Measurements from ENCODE around the gene CADM2. TPM values are rescaled to one million over a fixed set of nuclear protein-coding genes. Genes with fewer than 3 reads are reported as not detected.

The CADM2 gene
- total RNA-seq, 1 experiment from 2014 or later: 10.9 TPM

DNA sequence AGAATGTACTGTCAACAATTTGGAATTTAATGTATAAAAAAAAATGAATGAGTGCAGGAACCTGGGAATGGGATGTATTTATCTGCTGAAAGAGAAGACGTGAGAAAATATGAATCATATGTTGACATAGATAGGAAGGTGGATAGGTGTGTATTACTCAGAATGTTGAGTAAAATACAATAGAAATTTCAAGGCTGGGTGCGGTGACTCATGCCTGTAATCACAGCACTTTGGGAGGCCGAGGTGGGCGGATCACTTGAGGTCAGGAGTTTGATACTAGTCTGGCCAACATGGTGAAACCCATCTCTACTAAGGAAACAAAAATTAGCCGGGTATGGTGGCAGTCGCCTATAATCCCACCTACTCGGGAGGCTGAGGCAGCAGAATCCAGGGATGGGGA lies 202.8 kb downstream of the CADM2 start:
- Histone ChIP-seq H3K9me3 (ENCODE audit: control insufficient read depth, low read depth, low read length) (no peaks in the 10 kb centered on the region), H4K5ac (ENCODE audit: insufficient read length, low read depth, low read length) (no peak overlapping the region), H3K27ac (ENCODE audit: insufficient read length, low read depth, low read length) (no peak overlapping the region), H2AK5ac (ENCODE audit: insufficient read length, low read length) (no peak overlapping the region), H3K79me1 (ENCODE audit: insufficient read depth, low read depth, low read length, poor library complexity, severe bottlenecking) (no peaks in the 10 kb centered on the region), H3K4me2 (ENCODE audit: insufficient read depth, insufficient read length, low read length) (no peak overlapping the region), H2BK15ac (ENCODE audit: low read depth, low read length) (no peak overlapping the region), H3K9ac (ENCODE audit: extremely low read depth, insufficient read length, low read length) (no peak overlapping the region), H4K20me1 (ENCODE audit: control insufficient read depth, insufficient read depth, insufficient read length) (no peaks in the 10 kb centered on the region), H3K23ac (ENCODE audit: insufficient read length, low read depth, low read length) (no peak overlapping the region), H4K91ac (ENCODE audit: insufficient read length, low read depth, low read length) (no peak overlapping the region), H3K56ac (ENCODE audit: insufficient read length, low read depth, low read length) (no peak overlapping the region), H3K79me2 (ENCODE audit: insufficient read depth, low read length) (no peaks in the 10 kb centered on the region), H3K4ac (ENCODE audit: low read depth, low read length) (no peak overlapping the region), H2BK120ac (ENCODE audit: low read depth, low read length, poor library complexity, severe bottlenecking) (no peak overlapping the region), H3K4me1 (ENCODE audit: insufficient read depth, low read length) (no peaks in the 10 kb centered on the region; the same call in 1 of the 2 replicates), H3T11ph (ENCODE audit: low read length) (no peak overlapping the region), H3K18ac (ENCODE audit: insufficient read length, low read depth, low read length) (no peak overlapping the region), H3K23me2 (ENCODE audit: insufficient read length, low read depth, low read length, poor library complexity, severe bottlenecking) (no peaks in the 10 kb centered on the region), H2BK20ac (ENCODE audit: low read depth, low read length, poor library complexity, severe bottlenecking) (no peak overlapping the region), H4K8ac (replicated peaks; ENCODE audit: insufficient read length, low read depth, low read length) (no peak overlapping the region), H2BK5ac (ENCODE audit: insufficient read length, low read length) (no peak overlapping the region), H2BK12ac (ENCODE audit: insufficient read length, low read depth, low read length) (no peak overlapping the region), H3K14ac (ENCODE audit: insufficient read depth, low read length) (no peak overlapping the region), H3K27me3 (ENCODE audit: insufficient read depth, low read length) (no peaks in the 10 kb centered on the region), H2AFZ (ENCODE audit: low read length) (no peak overlapping the region)
- WGBS (ENCODE audit: extremely low coverage, insufficient read length, low lambda C conversion rate): no CpG with 5 or more reads among the region's 7 CpGs
- DNase-seq: no peak
- H3K4me1 Mint-ChIP-seq: peaks cover 5 to 7% of the 10 kb centered on the region in 2 experiments
- no peaks in the 10 kb centered on the region for H3K36me3 Mint-ChIP-seq (ENCODE audit: insufficient read depth in 1 of 3, low read depth in 3 of 3)
- no peak overlapping the region for H3K4me3 Mint-ChIP-seq
- H3K27ac Mint-ChIP-seq: no peak overlapping the region; a peak in 1 of 7 replicates
- H3K27me3 Mint-ChIP-seq (ENCODE audit: low read depth): no peaks in the 10 kb centered on the region
- TF ChIP-seq, protein P1, sequence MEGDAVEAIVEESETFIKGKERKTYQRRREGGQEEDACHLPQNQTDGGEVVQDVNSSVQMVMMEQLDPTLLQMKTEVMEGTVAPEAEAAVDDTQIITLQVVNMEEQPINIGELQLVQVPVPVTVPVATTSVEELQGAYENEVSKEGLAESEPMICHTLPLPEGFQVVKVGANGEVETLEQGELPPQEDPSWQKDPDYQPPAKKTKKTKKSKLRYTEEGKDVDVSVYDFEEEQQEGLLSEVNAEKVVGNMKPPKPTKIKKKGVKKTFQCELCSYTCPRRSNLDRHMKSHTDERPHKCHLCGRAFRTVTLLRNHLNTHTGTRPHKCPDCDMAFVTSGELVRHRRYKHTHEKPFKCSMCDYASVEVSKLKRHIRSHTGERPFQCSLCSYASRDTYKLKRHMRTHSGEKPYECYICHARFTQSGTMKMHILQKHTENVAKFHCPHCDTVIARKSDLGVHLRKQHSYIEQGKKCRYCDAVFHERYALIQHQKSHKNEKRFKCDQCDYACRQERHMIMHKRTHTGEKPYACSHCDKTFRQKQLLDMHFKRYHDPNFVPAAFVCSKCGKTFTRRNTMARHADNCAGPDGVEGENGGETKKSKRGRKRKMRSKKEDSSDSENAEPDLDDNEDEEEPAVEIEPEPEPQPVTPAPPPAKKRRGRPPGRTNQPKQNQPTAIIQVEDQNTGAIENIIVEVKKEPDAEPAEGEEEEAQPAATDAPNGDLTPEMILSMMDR (conservative IDR thresholded peaks at IDR 0.05): no peak
- H3K9me3 Mint-ChIP-seq: no peaks in the 10 kb centered on the region

Measured in H9 (cell line).